Measurements from ENCODE around the gene TMEM132A. TPM values are rescaled to one million over a fixed set of nuclear protein-coding genes. Genes with fewer than 3 reads are reported as not detected.

TMEM132A gene
- total RNA-seq, 1 experiment from 2014 or later = 154 TPM

DNA sequence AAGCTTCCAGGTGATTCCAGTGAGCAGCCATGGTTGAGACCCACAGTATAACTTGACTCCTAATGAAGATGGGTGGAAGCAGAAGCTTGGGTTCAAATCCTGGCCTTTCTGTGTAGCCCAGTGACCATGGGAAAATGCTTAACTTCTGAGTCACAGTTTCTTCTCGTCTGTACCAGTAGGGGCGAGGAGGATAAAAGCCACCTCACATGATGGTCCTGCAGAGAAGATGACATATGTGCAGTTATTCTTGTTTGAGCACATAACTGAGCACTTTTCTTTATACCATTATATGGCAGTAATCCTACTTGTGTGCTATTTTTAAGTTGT lies 5.4 kb upstream of the TMEM132A start:
- Histone ChIP-seq H3K27ac (ENCODE audit: low read length) (no peak overlapping the region), H3K36me3 (ENCODE audit: control insufficient read depth, insufficient read depth, low read length) (no peaks in the 10 kb centered on the region; the same call in 1 of the 2 replicates), H3K9me3 (ENCODE audit: control insufficient read depth, insufficient read depth, low read depth, low read length) (no peaks in the 10 kb centered on the region), H3K27me3 (ENCODE audit: control insufficient read depth, insufficient read depth, low read length) (no peaks in the 10 kb centered on the region), H3K4me1 (ENCODE audit: control insufficient read depth, insufficient read depth, low read length) (peaks cover 18% of the 10 kb centered on the region), H3K4me3 (ENCODE audit: low read depth in 2 of 2, low read length in 2 of 2) (no peak overlapping the region)
- intact Hi-C loops (cut with micrococcal nuclease; ENCODE audit: unreplicated experiment) (no loop called here), in situ Hi-C loops (cut with HindIII; ENCODE audit: low pct_unique_long_range_greater_than_20kb, low sequenced_read_pairs) (no loop called here)
- TF ChIP-seq, protein P1, sequence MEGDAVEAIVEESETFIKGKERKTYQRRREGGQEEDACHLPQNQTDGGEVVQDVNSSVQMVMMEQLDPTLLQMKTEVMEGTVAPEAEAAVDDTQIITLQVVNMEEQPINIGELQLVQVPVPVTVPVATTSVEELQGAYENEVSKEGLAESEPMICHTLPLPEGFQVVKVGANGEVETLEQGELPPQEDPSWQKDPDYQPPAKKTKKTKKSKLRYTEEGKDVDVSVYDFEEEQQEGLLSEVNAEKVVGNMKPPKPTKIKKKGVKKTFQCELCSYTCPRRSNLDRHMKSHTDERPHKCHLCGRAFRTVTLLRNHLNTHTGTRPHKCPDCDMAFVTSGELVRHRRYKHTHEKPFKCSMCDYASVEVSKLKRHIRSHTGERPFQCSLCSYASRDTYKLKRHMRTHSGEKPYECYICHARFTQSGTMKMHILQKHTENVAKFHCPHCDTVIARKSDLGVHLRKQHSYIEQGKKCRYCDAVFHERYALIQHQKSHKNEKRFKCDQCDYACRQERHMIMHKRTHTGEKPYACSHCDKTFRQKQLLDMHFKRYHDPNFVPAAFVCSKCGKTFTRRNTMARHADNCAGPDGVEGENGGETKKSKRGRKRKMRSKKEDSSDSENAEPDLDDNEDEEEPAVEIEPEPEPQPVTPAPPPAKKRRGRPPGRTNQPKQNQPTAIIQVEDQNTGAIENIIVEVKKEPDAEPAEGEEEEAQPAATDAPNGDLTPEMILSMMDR (IDR thresholded peaks at IDR 0.05) = no peak
- TF ChIP-seq, protein P2, sequence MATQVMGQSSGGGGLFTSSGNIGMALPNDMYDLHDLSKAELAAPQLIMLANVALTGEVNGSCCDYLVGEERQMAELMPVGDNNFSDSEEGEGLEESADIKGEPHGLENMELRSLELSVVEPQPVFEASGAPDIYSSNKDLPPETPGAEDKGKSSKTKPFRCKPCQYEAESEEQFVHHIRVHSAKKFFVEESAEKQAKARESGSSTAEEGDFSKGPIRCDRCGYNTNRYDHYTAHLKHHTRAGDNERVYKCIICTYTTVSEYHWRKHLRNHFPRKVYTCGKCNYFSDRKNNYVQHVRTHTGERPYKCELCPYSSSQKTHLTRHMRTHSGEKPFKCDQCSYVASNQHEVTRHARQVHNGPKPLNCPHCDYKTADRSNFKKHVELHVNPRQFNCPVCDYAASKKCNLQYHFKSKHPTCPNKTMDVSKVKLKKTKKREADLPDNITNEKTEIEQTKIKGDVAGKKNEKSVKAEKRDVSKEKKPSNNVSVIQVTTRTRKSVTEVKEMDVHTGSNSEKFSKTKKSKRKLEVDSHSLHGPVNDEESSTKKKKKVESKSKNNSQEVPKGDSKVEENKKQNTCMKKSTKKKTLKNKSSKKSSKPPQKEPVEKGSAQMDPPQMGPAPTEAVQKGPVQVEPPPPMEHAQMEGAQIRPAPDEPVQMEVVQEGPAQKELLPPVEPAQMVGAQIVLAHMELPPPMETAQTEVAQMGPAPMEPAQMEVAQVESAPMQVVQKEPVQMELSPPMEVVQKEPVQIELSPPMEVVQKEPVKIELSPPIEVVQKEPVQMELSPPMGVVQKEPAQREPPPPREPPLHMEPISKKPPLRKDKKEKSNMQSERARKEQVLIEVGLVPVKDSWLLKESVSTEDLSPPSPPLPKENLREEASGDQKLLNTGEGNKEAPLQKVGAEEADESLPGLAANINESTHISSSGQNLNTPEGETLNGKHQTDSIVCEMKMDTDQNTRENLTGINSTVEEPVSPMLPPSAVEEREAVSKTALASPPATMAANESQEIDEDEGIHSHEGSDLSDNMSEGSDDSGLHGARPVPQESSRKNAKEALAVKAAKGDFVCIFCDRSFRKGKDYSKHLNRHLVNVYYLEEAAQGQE (IDR thresholded peaks at IDR 0.05; ENCODE audit: insufficient read depth in 1 of 2, low read depth in 2 of 2, low read length in 1 of 2) = no peak
- no peak for TF ChIP-seq TCF7L2 (IDR thresholded peaks at IDR 0.05; ENCODE audit: low read depth, low read length)
- no TSS peak for BruUV-seq (replicated peaks)
- no peak for ATAC-seq
- DNase-seq (ENCODE audit: low read depth, low spot score) = no peak
- ChIA-PET CTCF (no interaction called here), POLR2A (no interaction called here)

DNA sequence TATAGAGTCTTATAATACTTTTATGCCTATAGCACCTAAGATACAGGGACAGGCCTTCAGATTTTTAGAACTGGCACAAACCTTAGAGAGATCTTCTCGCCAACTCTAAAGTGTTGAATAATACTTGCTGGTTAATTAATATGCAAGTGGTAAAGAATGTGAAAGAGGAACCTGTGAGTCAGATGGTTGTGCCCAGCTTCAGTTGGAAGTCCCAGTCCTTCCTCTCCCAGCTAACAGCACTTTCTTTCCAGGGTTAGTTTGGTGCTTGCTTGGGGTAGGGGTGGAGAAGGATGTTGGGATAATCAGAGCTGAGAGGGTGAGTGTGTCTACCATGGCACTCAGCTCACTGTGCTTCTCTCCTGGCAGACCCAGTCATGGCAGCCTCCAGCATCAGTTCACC lies 4.9 kb upstream of the TMEM132A start:
- BruUV-seq (replicated peaks) = no TSS peak
- Histone ChIP-seq H3K4me1 (ENCODE audit: control insufficient read depth, insufficient read depth, low read length) (peaks cover 20% of the 10 kb centered on the region), H3K27ac (ENCODE audit: low read length) (no peak overlapping the region), H3K36me3 (ENCODE audit: control insufficient read depth, insufficient read depth, low read length) (no peaks in the 10 kb centered on the region; the same call in 1 of the 2 replicates), H3K4me3 (ENCODE audit: low read depth in 2 of 2, low read length in 2 of 2) (no peak overlapping the region), H3K9me3 (ENCODE audit: control insufficient read depth, insufficient read depth, low read depth, low read length) (no peaks in the 10 kb centered on the region), H3K27me3 (ENCODE audit: control insufficient read depth, insufficient read depth, low read length) (no peaks in the 10 kb centered on the region)
- TF ChIP-seq, protein P1 (IDR thresholded peaks at IDR 0.05) = no peak
- TF ChIP-seq SIN3A (IDR thresholded peaks at IDR 0.05; ENCODE audit: borderline replicate concordance, insufficient read depth, low read depth, low read length) = no peak
- TF ChIP-seq POLR2AphosphoS5 (IDR thresholded peaks at IDR 0.05; ENCODE audit: low read depth, low read length) = no peak
- TF ChIP-seq, protein P2 (IDR thresholded peaks at IDR 0.05; ENCODE audit: insufficient read depth in 1 of 2, low read depth in 2 of 2, low read length in 1 of 2) = no peak
- no peak for TF ChIP-seq TCF7L2 (IDR thresholded peaks at IDR 0.05; ENCODE audit: low read depth, low read length)
- intact Hi-C loops (cut with micrococcal nuclease; ENCODE audit: unreplicated experiment) (no loop called here), in situ Hi-C loops (cut with HindIII; ENCODE audit: low pct_unique_long_range_greater_than_20kb, low sequenced_read_pairs) (no loop called here)
- DNase-seq (ENCODE audit: low read depth, low spot score) = no peak
- ChIA-PET CTCF (no interaction called here), POLR2A (no interaction called here)
- no peak for ATAC-seq

Data from Panc1 (cell line).